Measurements from ENCODE around the gene MAGIX.
"Not testable (repeated sequence)": the region's sequence is repeated elsewhere in the genome, so short reads cannot be mapped to it uniquely, and the experiment has no call there.

The MAGIX gene

GRCh38 chrX:49129427-49129826 is 33.1 kb upstream of the MAGIX start:
- POLR2A ChIA-PET = no interaction called here
- no peak for TF ChIP-seq CTCF (IDR thresholded peaks at IDR 0.05; ENCODE audit: insufficient read depth, low read length, missing control alignments)
- CTCF ChIA-PET = no interaction called here

GRCh38 chrX:49132275-49132674 is 30.3 kb upstream of the MAGIX start:
- H3K4me3 ChIP-seq (ENCODE audit: low read depth, low read length); DNase-seq (ENCODE audit: low read depth, low spot score); POLR2A ChIA-PET; CTCF ChIA-PET: not testable (repeated sequence)

More at GRCh38 chrX:49129427-49129826, 33.1 kb upstream of the MAGIX start:
- no peak for DNase-seq (ENCODE audit: low read depth, low spot score)
- H3K4me3 ChIP-seq (ENCODE audit: low read depth, low read length) = no peak overlapping the region

- ChIA-PET CTCF (no interaction called here), POLR2A (no interaction called here)
- no peak for TF ChIP-seq CTCF (IDR thresholded peaks at IDR 0.05; ENCODE audit: insufficient read depth, low read length, missing control alignments)
- no peak overlapping the region for H3K4me3 ChIP-seq (ENCODE audit: low read depth, low read length)
- no peak for DNase-seq (ENCODE audit: low read depth, low spot score)
Observed at GRCh38 chrX:49133759-49134158, 28.8 kb upstream of the MAGIX start.

- DNase-seq (ENCODE audit: low read depth, low spot score) = no peak
- POLR2A ChIA-PET = no interaction called here
- CTCF ChIA-PET = no interaction called here
Observed at GRCh38 chrX:49137492-49137891, 25.1 kb upstream of the MAGIX start.

GRCh38 chrX:49139713-49140112 is 22.8 kb upstream of the MAGIX start:
- DNase-seq (ENCODE audit: low read depth, low spot score) = no peak
- no peak for TF ChIP-seq CTCF (IDR thresholded peaks at IDR 0.05; ENCODE audit: insufficient read depth, low read length, missing control alignments)
- ChIA-PET POLR2A (no interaction called here), CTCF (interaction anchor here (0.9 to 1.1 kb wide), 2 partner anchors 15 to 16 kb away, joined by 3 to 4 read pairs; no protein-coding TSS in a partner anchor)
- H3K4me3 ChIP-seq (ENCODE audit: low read depth, low read length) = no peak overlapping the region

More at GRCh38 chrX:49137492-49137891, 25.1 kb upstream of the MAGIX start:
- TF ChIP-seq CTCF (IDR thresholded peaks at IDR 0.05; ENCODE audit: insufficient read depth, low read length, missing control alignments) = no peak
- no peak overlapping the region for H3K4me3 ChIP-seq (ENCODE audit: low read depth, low read length)

GRCh38 chrX:49142264-49142663 is 20.3 kb upstream of the MAGIX start:
- CTCF ChIA-PET = interaction anchor here (1.7 kb wide), 1 partner anchor 13 kb away, joined by 11 read pairs; no protein-coding TSS in a partner anchor
- POLR2A ChIA-PET = interaction anchor here (0.8 kb wide), 1 partner anchor 127 kb away, joined by 3 read pairs; no protein-coding TSS in a partner anchor
- TF ChIP-seq CTCF (IDR thresholded peaks at IDR 0.05; ENCODE audit: insufficient read depth, low read length, missing control alignments) = peak; percentile 24
- H3K4me3 ChIP-seq (ENCODE audit: low read depth, low read length); DNase-seq (ENCODE audit: low read depth, low spot score): not testable (repeated sequence)

GRCh38 chrX:49143154-49143553 is 19.4 kb upstream of the MAGIX start:
- DNase-seq (ENCODE audit: low read depth, low spot score); H3K4me3 ChIP-seq (ENCODE audit: low read depth, low read length); POLR2A ChIA-PET: not testable (repeated sequence)
- CTCF ChIA-PET = interaction anchor here (1.7 kb wide), 1 partner anchor 12 kb away, joined by 11 read pairs; no protein-coding TSS in a partner anchor

Data from AG04449 (cell line).